ENCODE data around the gene KNDC1.

Gene KNDC1

DNA sequence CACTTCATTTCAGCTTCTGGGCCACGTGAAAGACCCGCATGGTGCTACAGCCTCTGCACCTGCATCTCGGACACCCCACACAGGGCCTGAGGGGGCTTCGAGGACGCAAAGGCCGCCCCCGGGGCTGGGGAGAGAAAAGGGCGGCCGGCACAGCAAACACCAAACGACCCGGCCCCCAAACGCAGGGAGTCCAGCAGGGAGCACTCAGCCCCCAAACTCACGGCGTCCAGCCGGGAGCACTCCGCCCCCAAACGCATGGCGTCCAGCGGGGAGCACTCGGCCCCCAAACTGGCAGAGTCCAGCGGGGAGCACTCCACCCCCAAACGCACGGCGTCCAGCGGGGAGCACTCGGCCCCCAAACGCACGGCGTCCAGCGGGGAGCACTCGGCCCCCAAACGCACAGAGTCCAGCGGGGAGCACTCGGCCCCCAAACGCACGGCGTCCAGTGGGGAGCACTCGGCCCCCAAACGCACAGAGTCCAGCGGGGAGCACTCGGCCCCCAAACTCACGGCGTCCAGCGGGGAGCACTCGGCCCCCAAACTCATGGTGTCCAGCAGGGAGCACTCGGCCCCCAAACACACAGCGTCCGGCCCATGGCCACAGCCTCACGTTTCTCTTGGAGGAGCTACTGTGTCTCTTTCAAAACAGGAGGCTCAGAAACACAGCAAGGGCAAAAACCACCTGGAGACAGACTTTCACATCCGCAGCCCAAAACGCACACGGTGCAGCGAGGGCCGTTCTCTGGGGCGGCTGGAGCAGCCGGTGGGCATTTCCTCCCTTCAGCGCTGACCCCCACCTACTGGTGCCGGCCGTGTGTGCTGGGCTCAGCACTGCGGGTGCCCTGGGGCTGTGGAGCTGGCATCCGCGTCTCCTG is 43.0 kb downstream of the KNDC1 start:
- Mint-ChIP-seq H3K4me1 (no peaks in the 10 kb centered on the region), H3K4me3 (no peak overlapping the region), H3K9me3 (no peaks in the 10 kb centered on the region), H3K27ac (no peak overlapping the region), H3K36me3 (ENCODE audit: low read depth) (no peaks in the 10 kb centered on the region), H3K27me3 (no peaks in the 10 kb centered on the region)
- no peak for ATAC-seq
- no peak for DNase-seq

- no peak for ATAC-seq
- Mint-ChIP-seq H3K27ac (no peak overlapping the region), H3K36me3 (ENCODE audit: low read depth) (no peaks in the 10 kb centered on the region), H3K27me3 (no peaks in the 10 kb centered on the region), H3K4me3 (no peak overlapping the region), H3K9me3 (no peaks in the 10 kb centered on the region), H3K4me1 (no peaks in the 10 kb centered on the region)
- no peak for DNase-seq
These were observed 43.7 kb downstream of the KNDC1 start for GRCh38 chr10:133203652-133204195.

GRCh38 chr10:133204226-133205015 is 44.4 kb downstream of the KNDC1 start:
- Mint-ChIP-seq H3K9me3 (no peaks in the 10 kb centered on the region), H3K27me3 (no peaks in the 10 kb centered on the region), H3K4me3 (no peak overlapping the region), H3K4me1 (no peaks in the 10 kb centered on the region), H3K27ac (no peak overlapping the region), H3K36me3 (ENCODE audit: low read depth) (no peaks in the 10 kb centered on the region)
- no peak for ATAC-seq
- DNase-seq, result no peak

GRCh38 chr10:133205146-133205545 is 45.1 kb downstream of the KNDC1 start:
- no peaks in the 10 kb centered on the region for H3K9me3 Mint-ChIP-seq
- ATAC-seq (no peak), DNase-seq (no peak)
- no peaks in the 10 kb centered on the region for H3K4me1 Mint-ChIP-seq
- no peaks in the 10 kb centered on the region for H3K36me3 Mint-ChIP-seq (ENCODE audit: low read depth)
- H3K27ac Mint-ChIP-seq, result no peak overlapping the region
- no peaks in the 10 kb centered on the region for H3K27me3 Mint-ChIP-seq
- H3K4me3 Mint-ChIP-seq, result no peak overlapping the region

GRCh38 chr10:133206356-133207040 is 46.5 kb downstream of the KNDC1 start:
- ATAC-seq (no peak), DNase-seq (no peak)
- Mint-ChIP-seq H3K36me3 (ENCODE audit: low read depth) (no peaks in the 10 kb centered on the region), H3K27me3 (no peaks in the 10 kb centered on the region), H3K4me1 (no peaks in the 10 kb centered on the region), H3K4me3 (no peak overlapping the region), H3K27ac (no peak overlapping the region), H3K9me3 (no peaks in the 10 kb centered on the region)

- no peak for ATAC-seq
- Mint-ChIP-seq H3K36me3 (ENCODE audit: low read depth) (no peaks in the 10 kb centered on the region), H3K4me1 (no peaks in the 10 kb centered on the region)
These were observed 47.1 kb downstream of the KNDC1 start for GRCh38 chr10:133207041-133207600.

DNA sequence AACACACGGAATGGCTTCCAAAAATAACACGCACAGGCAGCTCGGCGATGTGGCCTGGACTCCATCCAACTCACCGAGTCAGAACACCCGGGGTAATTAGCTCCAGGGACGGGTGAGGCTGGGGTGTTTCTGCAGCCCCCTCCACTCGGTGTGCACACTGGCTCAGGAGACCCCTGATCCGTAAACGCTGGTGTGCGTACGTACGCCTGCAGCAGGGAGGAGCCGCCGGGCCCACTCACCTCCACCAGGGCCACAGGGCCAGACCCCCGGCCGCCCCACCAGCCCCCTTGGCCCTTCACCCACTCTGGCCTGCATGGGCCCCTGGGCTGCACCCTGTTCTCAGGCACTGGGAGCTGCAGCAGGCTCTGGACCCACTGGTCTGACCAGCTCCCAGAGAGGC is 47.6 kb downstream of the KNDC1 start:
- no peak for ATAC-seq
- H3K27ac Mint-ChIP-seq, result no peak overlapping the region
- no peaks in the 10 kb centered on the region for H3K27me3 Mint-ChIP-seq
- DNase-seq, result no peak
- H3K9me3 Mint-ChIP-seq, result no peaks in the 10 kb centered on the region
- no peaks in the 10 kb centered on the region for H3K36me3 Mint-ChIP-seq (ENCODE audit: low read depth)
- no peaks in the 10 kb centered on the region for H3K4me1 Mint-ChIP-seq
- H3K4me3 Mint-ChIP-seq, result no peak overlapping the region

More at GRCh38 chr10:133207041-133207600, 47.1 kb downstream of the KNDC1 start:
- H3K27me3 Mint-ChIP-seq, result no peaks in the 10 kb centered on the region
- no peaks in the 10 kb centered on the region for H3K9me3 Mint-ChIP-seq
- no peak overlapping the region for H3K27ac Mint-ChIP-seq
- DNase-seq, result no peak
- H3K4me3 Mint-ChIP-seq, result no peak overlapping the region

DNA sequence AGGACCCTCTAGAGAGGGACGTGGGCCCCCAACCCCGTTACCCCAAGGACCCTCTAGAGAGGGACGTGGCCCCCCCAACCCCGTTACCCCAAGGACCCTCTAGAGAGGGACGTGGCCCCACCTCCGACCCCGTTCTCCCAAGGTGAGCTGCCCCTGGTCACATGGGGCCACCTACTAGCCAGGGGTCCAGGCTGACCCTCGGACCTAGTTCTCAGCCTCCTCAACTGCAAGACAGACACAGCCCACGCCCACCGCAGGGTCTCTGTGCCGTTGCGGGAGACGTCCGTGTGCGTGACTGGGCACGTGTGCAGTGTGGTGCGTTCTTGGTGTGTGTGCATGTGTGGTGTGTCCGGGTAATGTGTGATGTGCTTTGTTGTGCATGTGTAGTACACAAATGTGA is 48.4 kb downstream of the KNDC1 start:
- Mint-ChIP-seq H3K27me3 (no peaks in the 10 kb centered on the region), H3K4me3 (no peak overlapping the region), H3K9me3 (no peaks in the 10 kb centered on the region), H3K4me1 (no peaks in the 10 kb centered on the region), H3K27ac (no peak overlapping the region), H3K36me3 (ENCODE audit: low read depth) (no peaks in the 10 kb centered on the region)
- ATAC-seq (no peak), DNase-seq (no peak)

DNA sequence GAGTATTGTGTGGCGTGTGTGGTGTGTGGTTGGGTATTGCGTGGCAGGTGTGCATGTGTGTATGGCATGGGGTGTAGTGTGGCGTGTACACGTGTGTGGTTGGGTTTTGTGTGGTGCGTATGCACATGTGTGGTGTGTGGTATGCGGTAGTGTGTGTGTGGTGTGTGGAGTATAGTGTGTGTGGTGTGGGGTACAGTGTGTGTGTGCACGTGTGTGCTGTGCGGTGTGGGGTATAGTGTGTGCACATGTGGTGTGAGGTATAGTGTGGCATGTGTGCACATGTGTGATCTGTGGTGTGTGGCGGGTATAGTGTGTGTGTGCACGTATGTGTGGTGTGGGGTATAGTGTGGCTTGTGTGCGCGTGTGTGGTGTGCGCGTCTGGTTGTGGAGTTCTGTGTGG is 49.1 kb downstream of the KNDC1 start:
- DNase-seq, result no peak
- Mint-ChIP-seq H3K27me3 (no peaks in the 10 kb centered on the region), H3K4me1 (no peaks in the 10 kb centered on the region), H3K9me3 (no peaks in the 10 kb centered on the region), H3K4me3 (no peak overlapping the region), H3K27ac (no peak overlapping the region), H3K36me3 (ENCODE audit: low read depth) (no peaks in the 10 kb centered on the region)
- ATAC-seq, result no peak

GRCh38 chr10:133209641-133210040 is 49.6 kb downstream of the KNDC1 start:
- Mint-ChIP-seq H3K9me3 (no peaks in the 10 kb centered on the region), H3K4me1 (no peaks in the 10 kb centered on the region), H3K27me3 (no peaks in the 10 kb centered on the region), H3K4me3 (no peak overlapping the region), H3K27ac (no peak overlapping the region), H3K36me3 (ENCODE audit: low read depth) (no peaks in the 10 kb centered on the region)
- no peak for DNase-seq
- ATAC-seq, result no peak

- DNase-seq, result no peak
- H3K4me1 Mint-ChIP-seq, result no peaks in the 10 kb centered on the region
- H3K27ac Mint-ChIP-seq, result no peak overlapping the region
- no peaks in the 10 kb centered on the region for H3K36me3 Mint-ChIP-seq (ENCODE audit: low read depth)
- no peak for ATAC-seq
- H3K9me3 Mint-ChIP-seq, result no peaks in the 10 kb centered on the region
- no peak overlapping the region for H3K4me3 Mint-ChIP-seq
- no peaks in the 10 kb centered on the region for H3K27me3 Mint-ChIP-seq
These were observed 50.5 kb downstream of the KNDC1 start for GRCh38 chr10:133210398-133211140.

DNA sequence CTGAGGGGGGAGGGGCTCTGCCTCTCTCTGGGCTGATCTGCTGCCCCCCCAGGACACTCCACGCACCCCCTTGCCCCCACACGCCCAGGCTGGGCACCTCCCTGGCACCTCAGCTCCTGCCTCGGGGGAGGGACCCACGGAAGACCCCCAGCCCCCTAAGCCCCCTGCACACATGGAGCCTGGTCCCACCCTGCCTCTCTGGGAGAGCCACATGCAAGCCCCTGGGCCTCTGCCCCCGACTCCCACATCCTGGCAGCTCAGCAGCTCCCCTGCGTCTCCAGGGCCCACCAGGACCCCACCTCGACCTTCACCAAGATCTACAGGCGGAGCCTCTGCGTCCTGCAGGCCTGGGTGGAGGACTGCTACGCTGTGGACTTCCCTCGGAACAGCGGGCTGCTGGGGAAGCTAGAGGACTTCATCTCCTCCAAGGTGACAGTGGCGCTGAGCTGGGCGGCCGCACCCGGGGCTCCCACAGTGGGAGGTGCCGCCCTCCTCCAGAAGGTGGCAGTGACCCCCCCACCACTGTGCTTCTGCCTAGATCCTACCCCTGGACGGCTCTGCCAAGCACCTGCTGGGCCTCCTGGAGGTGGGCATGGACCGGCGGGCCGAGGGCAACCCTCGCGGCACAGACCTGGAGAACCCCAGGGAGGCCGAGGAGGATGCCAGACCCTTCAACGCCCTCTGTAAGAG is 51.3 kb downstream of the KNDC1 start:
- no peak for ATAC-seq
- no peak overlapping the region for H3K27ac Mint-ChIP-seq
- H3K27me3 Mint-ChIP-seq, result no peaks in the 10 kb centered on the region
- no peaks in the 10 kb centered on the region for H3K4me1 Mint-ChIP-seq
- no peaks in the 10 kb centered on the region for H3K9me3 Mint-ChIP-seq
- DNase-seq, result no peak
- no peak overlapping the region for H3K4me3 Mint-ChIP-seq
- no peaks in the 10 kb centered on the region for H3K36me3 Mint-ChIP-seq (ENCODE audit: low read depth)

All from activated naive CD8-positive, alpha-beta T cell treated with anti-CD3 and anti-CD28 coated beads, Interleukin-2, amount 50 U/mL, for 24 hours (primary cell).